AG09319 (cell line): Measurements from ENCODE around the gene SCIMP.

Experiments
- DNase-seq: peaks from one replicate; pipeline ENCODE4 v3.0.0-alpha.2; 2010; ENCODE audit warnings: low read depth; ENCODE audit errors: extremely low read depth
- CTCF ChIP-seq: IDR thresholded peaks from 2 replicates; pipeline ENCODE4 v1.5.1; 2011; ENCODE audit warnings: low read depth, mild to moderate bottlenecking, inconsistent platforms, low read length, moderate library complexity

The SCIMP gene

GRCh38 chr17:5211458-5211857 lies 23.2 kb downstream of the SCIMP start:
- TF ChIP-seq CTCF, result no peak
- DNase-seq, result no peak

GRCh38 chr17:5210614-5211252 lies 23.9 kb downstream of the SCIMP start:
- no peak for DNase-seq
- no peak for TF ChIP-seq CTCF

GRCh38 chr17:5210091-5210490 lies 24.6 kb downstream of the SCIMP start:
- TF ChIP-seq CTCF, result no peak
- no peak for DNase-seq

- no peak for DNase-seq
- TF ChIP-seq CTCF, result no peak
These were observed 25.3 kb downstream of the SCIMP start for GRCh38 chr17:5209396-5209795.

- no peak for TF ChIP-seq CTCF
- DNase-seq, result no peak
These were observed 30.8 kb downstream of the SCIMP start for GRCh38 chr17:5203908-5204294.

GRCh38 chr17:5203178-5203907 lies 31.3 kb downstream of the SCIMP start:
- DNase-seq, result no peak
- no peak for TF ChIP-seq CTCF

GRCh38 chr17:5201011-5201410 lies 33.6 kb downstream of the SCIMP start:
- DNase-seq, result no peak
- TF ChIP-seq CTCF, result no peak
